Measurements from ENCODE around the gene COMT. TPM values are rescaled to one million over a fixed set of nuclear protein-coding genes. Genes with fewer than 3 reads are reported as not detected.
A peak's percentile ranks its signal among the peaks of the same experiment; 100 is the strongest.
"Not testable (repeated sequence)": the region's sequence is repeated elsewhere in the genome, so short reads cannot be mapped to it uniquely, and the experiment has no call there.

The COMT gene
- total and polyA plus RNA-seq, 9 donors: 61.9 to 104 (median 81.3) TPM

GRCh38 chr22:19935123-19935718, 6.4 kb upstream of the COMT start:
- peaks cover 11% of the 10 kb centered on the region for H3K36me3 ChIP-seq (ENCODE audit: control insufficient read depth, insufficient read depth, low read length)
- not testable (repeated sequence) for DNase-seq; H3K27ac ChIP-seq (ENCODE audit: low read length); H3K4me3 ChIP-seq (ENCODE audit: low read length); H3K27me3 ChIP-seq (ENCODE audit: control insufficient read depth, insufficient read depth, low read length); H3K4me1 ChIP-seq (ENCODE audit: control insufficient read depth, insufficient read depth, low read length); H3K9me3 ChIP-seq (replicated peaks; ENCODE audit: control insufficient read depth, low read depth, low read length)
- 97% methylated on average over 6 of the region's 11 CpGs for WGBS (ENCODE audit: insufficient coverage)

GRCh38 chr22:19936513-19936912, 5.1 kb upstream of the COMT start:
- no peak overlapping the region for H3K4me3 ChIP-seq (ENCODE audit: low read length)
- H3K9me3 ChIP-seq (replicated peaks; ENCODE audit: control insufficient read depth, low read depth, low read length): peaks cover 2% of the 10 kb centered on the region
- no peak for DNase-seq
- H3K36me3 ChIP-seq (ENCODE audit: control insufficient read depth, insufficient read depth, low read length): peaks cover 11% of the 10 kb centered on the region
- WGBS (ENCODE audit: insufficient coverage): 99% methylated on average over 7 of the region's 7 CpGs
- no peak overlapping the region for H3K27ac ChIP-seq (ENCODE audit: low read length)
- H3K27me3 ChIP-seq (ENCODE audit: control insufficient read depth, insufficient read depth, low read length): no peaks in the 10 kb centered on the region
- H3K4me1 ChIP-seq (ENCODE audit: control insufficient read depth, insufficient read depth, low read length): peaks cover 12% of the 10 kb centered on the region

DNA sequence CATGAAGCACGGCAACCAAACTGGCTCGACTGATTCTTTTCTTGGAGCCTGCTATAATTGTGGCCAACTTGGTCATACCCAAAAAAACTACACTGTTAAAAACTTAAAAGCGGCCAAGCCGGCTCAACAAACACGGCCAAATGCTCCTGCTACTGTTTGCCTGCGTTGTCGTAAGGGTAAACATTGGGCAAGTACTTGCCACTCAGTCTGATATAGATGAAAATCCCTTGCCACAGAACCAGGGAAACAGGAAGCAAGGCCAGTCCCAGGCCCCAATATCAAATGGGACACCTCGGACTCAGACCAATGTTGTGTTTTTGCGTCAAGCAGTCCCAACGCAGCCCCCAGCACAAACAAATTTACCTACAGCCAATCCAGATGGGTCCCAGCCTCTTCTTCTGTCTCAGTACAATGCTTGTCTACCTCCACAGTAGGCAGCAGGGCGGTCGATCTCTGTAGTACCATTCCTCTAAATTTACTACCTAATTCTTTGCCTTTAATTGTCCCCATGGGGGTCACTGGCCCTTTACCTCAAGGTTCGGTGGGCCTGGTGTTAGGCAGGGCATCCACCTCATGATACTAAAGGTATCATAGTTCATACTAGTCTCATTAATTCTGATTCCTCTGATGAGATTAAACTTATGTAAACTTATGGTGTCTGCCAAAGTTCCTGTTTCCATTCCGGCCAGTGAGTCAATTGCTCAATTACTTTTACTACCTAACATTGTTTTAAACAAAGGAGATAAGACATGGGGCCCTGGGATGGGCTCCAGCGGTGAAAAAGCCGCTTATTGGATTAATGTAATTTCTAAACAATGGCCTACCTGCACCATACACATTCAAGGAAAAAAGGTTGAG, 3.7 kb upstream of the COMT start:
- H3K36me3 ChIP-seq (ENCODE audit: control insufficient read depth, insufficient read depth, low read length): peaks cover 9% of the 10 kb centered on the region
- no peaks in the 10 kb centered on the region for H3K27me3 ChIP-seq (ENCODE audit: control insufficient read depth, insufficient read depth, low read length)
- no peak overlapping the region for H3K4me3 ChIP-seq (ENCODE audit: low read length)
- no peak for DNase-seq
- peaks cover 18% of the 10 kb centered on the region for H3K4me1 ChIP-seq (ENCODE audit: control insufficient read depth, insufficient read depth, low read length)
- peaks cover 2% of the 10 kb centered on the region for H3K9me3 ChIP-seq (replicated peaks; ENCODE audit: control insufficient read depth, low read depth, low read length)
- H3K27ac ChIP-seq (ENCODE audit: low read length): no peak overlapping the region
- 85% methylated on average over 11 of the region's 16 CpGs for WGBS (ENCODE audit: insufficient coverage)

- H3K27ac ChIP-seq (ENCODE audit: low read length): peak overlapping the region; percentile 89
- no peak for DNase-seq
- peak overlapping the region; percentile 83 for H3K4me3 ChIP-seq (ENCODE audit: low read length)
- peaks cover 33% of the 10 kb centered on the region for H3K4me1 ChIP-seq (ENCODE audit: control insufficient read depth, insufficient read depth, low read length)
- WGBS (ENCODE audit: insufficient coverage): 79% methylated on average over 14 of the region's 21 CpGs
- H3K9me3 ChIP-seq (replicated peaks; ENCODE audit: control insufficient read depth, low read depth, low read length): peaks cover 2% of the 10 kb centered on the region
- H3K27me3 ChIP-seq (ENCODE audit: control insufficient read depth, insufficient read depth, low read length): no peaks in the 10 kb centered on the region
- H3K36me3 ChIP-seq (ENCODE audit: control insufficient read depth, insufficient read depth, low read length): peaks cover 9% of the 10 kb centered on the region
These were observed 822 bp upstream of the COMT start for GRCh38 chr22:19940536-19941364.

DNA sequence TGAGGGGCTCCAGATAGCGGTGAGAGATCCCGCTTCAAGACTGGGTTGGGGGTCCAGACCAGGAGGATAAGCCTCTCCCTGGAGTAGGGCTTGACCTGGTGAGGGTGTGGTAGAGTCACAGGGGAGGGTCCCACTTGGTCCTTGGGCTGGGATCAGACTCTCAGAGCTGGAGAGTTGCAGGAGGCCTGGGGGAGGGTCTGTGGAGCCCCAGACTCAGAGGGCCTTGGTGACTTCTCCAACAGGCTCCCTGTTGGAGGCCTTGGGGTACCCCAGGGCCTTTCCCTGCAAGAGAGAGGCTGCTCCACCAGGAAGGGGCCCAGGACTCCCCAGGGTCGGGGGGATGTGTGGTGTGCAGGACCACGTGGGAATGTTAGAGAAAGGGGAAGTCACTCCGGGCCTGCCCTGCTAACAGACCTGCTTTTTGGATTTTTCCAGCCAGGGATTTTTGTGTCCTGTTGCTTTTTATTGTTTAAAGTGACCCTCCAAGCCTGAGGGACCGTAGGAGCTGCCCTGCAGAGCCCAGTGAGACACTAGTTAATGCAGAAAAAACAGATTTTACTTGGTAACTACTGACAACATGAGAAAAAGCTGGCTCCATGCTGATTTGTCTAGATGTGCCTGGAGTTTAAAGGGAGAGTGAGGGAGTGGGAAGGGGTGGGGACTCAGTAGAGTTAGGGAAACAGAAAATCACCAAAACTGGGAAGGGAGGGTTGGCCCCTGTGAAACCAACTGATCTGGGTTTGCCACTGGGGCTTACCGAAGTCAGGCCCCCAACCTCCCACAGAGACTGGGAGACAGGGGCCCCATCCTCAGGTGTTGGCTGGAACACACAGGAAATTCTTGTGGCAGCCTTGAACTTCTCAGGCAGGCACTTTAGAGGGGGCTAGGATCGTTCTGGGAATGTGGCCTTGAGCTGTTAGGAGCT, 847 bp downstream of the COMT start:
- WGBS (ENCODE audit: insufficient coverage): 2% methylated on average over 7 of the region's 8 CpGs
- Histone ChIP-seq H3K27me3 (ENCODE audit: control insufficient read depth, insufficient read depth, low read length) (no peaks in the 10 kb centered on the region), H3K36me3 (ENCODE audit: control insufficient read depth, insufficient read depth, low read length) (peaks cover 4% of the 10 kb centered on the region), H3K27ac (ENCODE audit: low read length) (peak overlapping the region; percentile 100), H3K9me3 (replicated peaks; ENCODE audit: control insufficient read depth, low read depth, low read length) (no peaks in the 10 kb centered on the region), H3K4me1 (ENCODE audit: control insufficient read depth, insufficient read depth, low read length) (peaks cover 37% of the 10 kb centered on the region), H3K4me3 (ENCODE audit: low read length) (peak overlapping the region; percentile 83)
- peak; percentile 94 for DNase-seq

DNA sequence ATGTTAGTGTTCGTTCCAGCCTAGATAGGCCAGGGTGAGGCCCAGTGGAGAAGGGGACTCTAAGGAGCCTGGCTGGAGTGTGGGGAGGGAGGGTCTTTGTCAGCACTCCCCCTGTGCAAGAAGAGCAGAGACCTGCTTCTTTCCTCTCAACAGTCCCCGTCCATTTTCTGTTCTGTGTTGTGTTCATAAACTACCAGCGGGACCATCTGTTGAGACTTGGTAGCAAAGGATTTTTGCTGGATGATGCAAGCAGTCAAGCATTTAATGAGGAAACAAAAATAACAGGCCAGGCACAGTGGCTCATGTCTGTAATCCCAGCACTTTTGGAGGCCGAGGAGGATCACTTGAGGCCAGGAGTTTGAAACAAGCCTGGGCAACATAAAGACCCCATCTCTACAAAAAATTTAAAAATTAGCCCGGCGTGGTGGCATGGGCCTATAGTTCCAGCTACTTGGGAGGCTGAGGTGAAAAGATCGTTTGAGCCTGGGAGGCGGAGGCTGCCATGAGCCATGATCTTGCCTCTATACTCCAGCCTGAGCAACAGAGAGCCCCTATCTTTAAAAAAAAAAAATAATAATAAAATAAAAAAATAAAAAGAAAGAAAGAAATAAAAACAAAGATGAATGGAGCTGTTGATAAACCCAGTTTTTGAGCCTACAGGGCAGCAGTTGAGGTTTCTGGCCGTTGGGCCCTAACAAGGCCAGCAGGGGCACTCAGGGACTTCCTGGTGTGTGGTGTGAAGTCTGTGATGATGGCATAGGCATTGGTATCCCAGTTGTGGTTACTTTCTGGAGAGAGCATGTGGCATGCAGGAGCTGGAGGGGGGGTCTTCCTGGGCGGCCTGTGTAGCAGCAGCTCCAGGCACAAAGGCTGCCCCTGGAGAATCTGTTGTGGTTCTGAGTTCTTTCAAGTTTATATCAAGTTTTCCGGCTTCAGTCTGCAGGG, 1.8 kb downstream of the COMT start:
- H3K4me3 ChIP-seq (ENCODE audit: low read length): peak overlapping the region; percentile 83
- no peaks in the 10 kb centered on the region for H3K9me3 ChIP-seq (replicated peaks; ENCODE audit: control insufficient read depth, low read depth, low read length)
- H3K27me3 ChIP-seq (ENCODE audit: control insufficient read depth, insufficient read depth, low read length): no peaks in the 10 kb centered on the region
- H3K4me1 ChIP-seq (ENCODE audit: control insufficient read depth, insufficient read depth, low read length): peaks cover 39% of the 10 kb centered on the region
- peak overlapping the region; percentile 100 for H3K27ac ChIP-seq (ENCODE audit: low read length)
- 18% methylated on average over 3 of the region's 11 CpGs for WGBS (ENCODE audit: insufficient coverage)
- DNase-seq: peak; percentile 91
- H3K36me3 ChIP-seq (ENCODE audit: control insufficient read depth, insufficient read depth, low read length): peaks cover 8% of the 10 kb centered on the region

DNA sequence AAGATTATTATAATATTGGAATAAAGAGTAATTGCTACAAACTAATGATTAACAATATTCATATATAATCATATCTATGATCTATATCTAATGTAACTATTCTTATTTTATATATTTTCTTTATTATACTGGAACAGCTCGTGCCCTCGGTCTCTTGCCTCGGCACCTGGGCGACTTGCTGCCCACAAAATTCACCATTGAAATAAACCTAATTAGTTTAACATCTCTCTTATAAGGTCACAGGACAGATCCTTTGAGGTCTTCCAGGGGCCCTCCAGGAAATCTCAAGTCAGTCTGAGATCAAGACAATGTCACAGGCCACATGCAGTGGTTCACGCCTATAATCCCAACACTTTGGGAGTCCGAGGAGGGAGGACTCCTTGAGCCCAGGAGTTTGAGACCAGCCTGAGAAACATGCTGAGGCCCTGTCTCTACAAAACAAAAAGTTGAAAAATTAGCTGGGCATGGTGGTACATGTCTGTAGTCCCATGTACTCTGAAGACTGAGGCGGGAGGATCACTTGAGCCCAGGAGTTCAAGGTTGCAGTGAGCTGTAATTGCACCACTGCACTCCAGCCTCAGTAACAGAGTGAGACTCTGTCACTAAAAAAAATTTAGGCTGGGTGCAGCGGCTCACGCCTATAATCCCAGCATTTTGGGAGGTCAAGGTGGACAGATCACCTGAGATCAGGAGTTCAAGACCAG, 6.6 kb downstream of the COMT start:
- Histone ChIP-seq H3K4me1 (ENCODE audit: control insufficient read depth, insufficient read depth, low read length) (peaks cover 22% of the 10 kb centered on the region), H3K27me3 (ENCODE audit: control insufficient read depth, insufficient read depth, low read length) (no peaks in the 10 kb centered on the region), H3K9me3 (replicated peaks; ENCODE audit: control insufficient read depth, low read depth, low read length) (no peaks in the 10 kb centered on the region), H3K36me3 (ENCODE audit: control insufficient read depth, insufficient read depth, low read length) (peaks cover 33% of the 10 kb centered on the region), H3K27ac (ENCODE audit: low read length) (no peak overlapping the region), H3K4me3 (ENCODE audit: low read length) (no peak overlapping the region)
- no peak for DNase-seq
- WGBS (ENCODE audit: insufficient coverage): 82% methylated on average over 4 of the region's 9 CpGs

- H3K4me3 ChIP-seq (ENCODE audit: low read length): no peak overlapping the region
- H3K36me3 ChIP-seq (ENCODE audit: control insufficient read depth, insufficient read depth, low read length): peaks cover 40% of the 10 kb centered on the region
- no peak for DNase-seq
- H3K4me1 ChIP-seq (ENCODE audit: control insufficient read depth, insufficient read depth, low read length): peaks cover 24% of the 10 kb centered on the region
- H3K9me3 ChIP-seq (replicated peaks; ENCODE audit: control insufficient read depth, low read depth, low read length): no peaks in the 10 kb centered on the region
- WGBS (ENCODE audit: insufficient coverage): 76% methylated on average over 13 of the region's 13 CpGs
- H3K27me3 ChIP-seq (ENCODE audit: control insufficient read depth, insufficient read depth, low read length): no peaks in the 10 kb centered on the region
- no peak overlapping the region for H3K27ac ChIP-seq (ENCODE audit: low read length)
These were observed 9.8 kb downstream of the COMT start for GRCh38 chr22:19951346-19951745.

All from muscle of leg (tissue), 11 donors.